Trophoblast cell (in vitro differentiated cells and primary cell): Measurements from ENCODE around the gene BMPER.
A peak's percentile ranks its signal among the peaks of the same experiment; 100 is the strongest.

ENCODE experiments used
- DNase-seq, 2 donors: peaks; one replicate each; pipeline ENCODE4 v3.0.0-alpha.2; 2016
- H2AFZ ChIP-seq: 2 replicates; pipeline ENCODE4 v1.6.1; 2013; ENCODE audit warnings: low read length, moderate library complexity, mild to moderate bottlenecking; ENCODE audit not compliant: insufficient read depth, poor library complexity
- H2AK5ac ChIP-seq: 2 replicates; pipeline ENCODE4 v1.6.1; 2013; ENCODE audit warnings: mild to moderate bottlenecking, low read length
- H2BK120ac ChIP-seq: 2 replicates; pipeline ENCODE4 v1.6.1; 2013; ENCODE audit warnings: low read length, mild to moderate bottlenecking, moderate library complexity; ENCODE audit not compliant: insufficient read depth, poor library complexity
- H2BK12ac ChIP-seq: 2 replicates; pipeline ENCODE4 v1.6.1; 2013; ENCODE audit warnings: mild to moderate bottlenecking, low read length, moderate library complexity
- H2BK5ac ChIP-seq: 2 replicates; pipeline ENCODE4 v1.6.1; 2013; ENCODE audit warnings: low read length, low read depth, moderate library complexity, mild to moderate bottlenecking; ENCODE audit not compliant: poor library complexity
- H3K14ac ChIP-seq: 2 replicates; pipeline ENCODE4 v1.6.1; 2013; ENCODE audit warnings: mild to moderate bottlenecking, low read length
- H3K18ac ChIP-seq: 2 replicates; pipeline ENCODE4 v1.6.1; 2013; ENCODE audit warnings: mild to moderate bottlenecking, low read length
- H3K23ac ChIP-seq: 2 replicates; pipeline ENCODE4 v1.6.1; 2013; ENCODE audit warnings: low read length
- H3K27ac ChIP-seq: 2 replicates; pipeline ENCODE4 v1.5.1; 2013; ENCODE audit warnings: low read depth, mild to moderate bottlenecking, inconsistent platforms, low read length, moderate library complexity
- H3K27me3 ChIP-seq: 2 replicates; pipeline ENCODE4 v1.6.1; 2013; ENCODE audit warnings: inconsistent platforms, mild to moderate bottlenecking, low read length, moderate library complexity; ENCODE audit not compliant: insufficient read depth
- H3K36me3 ChIP-seq, 2 experiments: 1 replicate in 1 of 2; 2 replicates in 1 of 2; pipeline ENCODE4 v1.6.1; 2013; ENCODE audit warnings: low read length in 2 of 2, mild to moderate bottlenecking in 2 of 2, moderate library complexity in 1 of 2; ENCODE audit not compliant: insufficient read depth in 2 of 2, control insufficient read depth in 1 of 2
- H3K4ac ChIP-seq: 2 replicates; pipeline ENCODE4 v1.6.1; 2013; ENCODE audit warnings: low read depth, mild to moderate bottlenecking, low read length, moderate library complexity
- H3K4me1 ChIP-seq, 2 experiments: 1 replicate in 1 of 2; 2 replicates in 1 of 2; pipeline ENCODE4 v1.6.1; 2013; ENCODE audit warnings: low read length in 2 of 2, mild to moderate bottlenecking in 2 of 2, moderate library complexity in 1 of 2; ENCODE audit not compliant: insufficient read depth in 2 of 2, control insufficient read depth in 1 of 2
- H3K4me2 ChIP-seq: 2 replicates; pipeline ENCODE4 v1.6.1; 2013; ENCODE audit warnings: inconsistent platforms, mild to moderate bottlenecking, low read length, moderate library complexity
- H3K4me3 ChIP-seq: 2 replicates; pipeline ENCODE4 v1.5.1; 2013; ENCODE audit warnings: mild to moderate bottlenecking, low read depth, low read length, inconsistent platforms
- H3K79me1 ChIP-seq: one replicate; pipeline ENCODE4 v1.6.1; 2013; ENCODE audit warnings: low read length
- H3K79me2 ChIP-seq: 2 replicates; pipeline ENCODE4 v1.6.1; 2013; ENCODE audit warnings: low read length, mild to moderate bottlenecking; ENCODE audit not compliant: control insufficient read depth, insufficient read depth, poor library complexity
- H3K9ac ChIP-seq: 2 replicates; pipeline ENCODE4 v1.6.1; 2013; ENCODE audit warnings: mild to moderate bottlenecking, low read length
- H3K9me3 ChIP-seq: 2 replicates; pipeline ENCODE4 v1.6.1; 2013; ENCODE audit warnings: low read depth, mild to moderate bottlenecking, control low read depth, inconsistent platforms, low read length; ENCODE audit not compliant: insufficient read depth
- H4K12ac ChIP-seq: 2 replicates; pipeline ENCODE4 v1.6.1; 2013; ENCODE audit warnings: low read depth, mild to moderate bottlenecking, low read length, moderate library complexity
- H4K8ac ChIP-seq: 2 replicates; pipeline ENCODE4 v1.6.1; 2013; ENCODE audit warnings: low read depth, mild to moderate bottlenecking, low read length, moderate library complexity
- H4K91ac ChIP-seq: one replicate; pipeline ENCODE4 v1.6.1; 2013; ENCODE audit warnings: low read depth, mild to moderate bottlenecking, low read length, moderate library complexity
- WGBS: extraction: QIAGEN DNeasy Blood & Tissue Kit; methylation state at CpG from one replicate; pipeline ENCODE4 v1.1.7; 2013; ENCODE audit warnings: missing lambda C conversion rate; ENCODE audit not compliant: insufficient read length, insufficient coverage; ENCODE audit errors: extremely low coverage; 5-methylcytosine and 5-hydroxymethylcytosine counted together

The BMPER gene

DNA sequence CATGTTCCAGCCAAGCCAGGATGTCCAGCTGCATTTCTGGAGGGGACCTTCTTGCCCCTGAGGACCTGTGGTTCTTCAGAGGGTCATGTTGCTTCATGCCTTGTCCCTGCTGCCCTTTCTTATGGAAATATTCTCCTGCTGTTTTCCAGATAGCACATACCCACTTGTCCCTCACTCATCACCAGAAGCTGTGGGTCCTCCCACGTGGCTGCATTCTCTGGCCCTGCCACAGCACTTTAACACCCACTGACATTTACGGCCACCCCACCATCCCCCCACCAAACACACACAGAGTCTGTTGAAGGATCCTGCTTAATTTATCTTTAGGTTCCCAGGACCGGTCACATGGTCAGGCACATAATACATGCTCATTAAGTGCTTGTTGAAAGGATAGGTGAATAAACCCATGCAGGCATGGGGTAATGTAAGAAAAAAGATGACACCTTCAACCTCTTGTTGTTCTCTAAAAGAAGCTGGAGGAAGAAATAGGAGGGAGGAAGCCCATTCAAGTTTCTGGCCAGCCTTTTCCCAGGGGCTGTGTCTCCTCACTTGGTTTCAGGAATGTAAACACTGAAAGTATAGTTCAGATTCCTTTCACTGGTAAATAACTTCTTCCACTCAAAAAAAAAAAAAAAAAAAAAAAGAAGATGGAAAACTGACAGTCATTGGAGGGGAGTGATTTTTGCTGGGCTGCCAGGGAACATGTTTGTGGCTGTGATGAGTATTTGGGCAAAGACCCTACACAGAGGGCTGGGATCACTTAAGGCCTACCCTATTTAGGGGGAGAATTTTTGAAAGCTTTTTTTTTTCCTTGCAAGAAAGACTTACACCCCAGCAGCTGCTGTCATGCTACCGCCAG is 19.8 kb upstream of the BMPER start:
- H3K4me1 ChIP-seq = peaks cover 14 to 26% of the 10 kb centered on the region in 2 experiments
- H4K12ac ChIP-seq = no peak overlapping the region
- no peak overlapping the region for H2AFZ ChIP-seq
- no peak for DNase-seq
- H3K9ac ChIP-seq = no peak overlapping the region
- no peak overlapping the region for H3K4me3 ChIP-seq
- H3K4me2 ChIP-seq = peak overlapping the region; percentile 14
- H3K4ac ChIP-seq = no peak overlapping the region
- peak overlapping the region; percentile 31 for H3K27ac ChIP-seq
- no peaks in the 10 kb centered on the region for H3K36me3 ChIP-seq
- no peak overlapping the region for H4K8ac ChIP-seq
- no peak overlapping the region for H2BK120ac ChIP-seq
- H3K9me3 ChIP-seq = no peaks in the 10 kb centered on the region
- no peak overlapping the region for H3K18ac ChIP-seq
- H3K14ac ChIP-seq = no peak overlapping the region
- no CpG with 5 or more reads among the region's 4 CpGs for WGBS
- H3K23ac ChIP-seq = no peak overlapping the region
- H2AK5ac ChIP-seq = no peak overlapping the region
- H3K79me1 ChIP-seq = peaks cover 3% of the 10 kb centered on the region
- H3K79me2 ChIP-seq = no peaks in the 10 kb centered on the region
- no peak overlapping the region for H4K91ac ChIP-seq
- H2BK12ac ChIP-seq = no peak overlapping the region
- H3K27me3 ChIP-seq = no peaks in the 10 kb centered on the region
- no peak overlapping the region for H2BK5ac ChIP-seq

DNA sequence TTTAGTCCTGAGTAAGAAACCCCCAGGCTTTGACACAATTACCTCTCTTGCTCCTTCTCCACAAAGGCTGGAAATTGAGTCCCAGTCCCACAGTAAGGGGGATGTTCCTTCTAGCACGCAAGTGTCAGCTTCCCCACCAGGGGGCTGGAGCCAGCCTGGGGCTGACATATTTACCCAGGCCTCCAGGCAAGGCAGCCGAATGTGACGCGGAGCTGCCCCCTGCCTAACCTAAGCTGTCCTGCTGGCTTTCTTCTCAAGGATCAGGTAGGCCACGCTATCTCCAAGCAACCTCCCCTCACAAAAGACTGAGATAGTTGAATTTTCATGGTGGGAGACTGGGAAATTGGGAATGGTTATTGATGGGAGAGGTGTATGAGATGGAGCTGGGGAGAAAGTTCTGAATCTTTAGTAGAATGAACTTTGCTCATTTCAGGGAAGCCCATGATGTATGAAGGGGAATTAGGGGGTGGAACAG is 19.2 kb upstream of the BMPER start:
- Histone ChIP-seq H2BK120ac (no peak overlapping the region), H4K91ac (no peak overlapping the region), H3K36me3 (no peaks in the 10 kb centered on the region), H3K4ac (no peak overlapping the region), H3K79me1 (peaks cover 3% of the 10 kb centered on the region), H3K18ac (no peak overlapping the region), H4K8ac (no peak overlapping the region), H3K9ac (no peak overlapping the region), H4K12ac (no peak overlapping the region), H3K4me2 (peak overlapping the region; percentile 14), H3K4me3 (no peak overlapping the region), H2AFZ (no peak overlapping the region), H3K27ac (peak overlapping the region; percentile 31), H3K23ac (no peak overlapping the region), H3K79me2 (no peaks in the 10 kb centered on the region), H2BK5ac (no peak overlapping the region), H3K9me3 (no peaks in the 10 kb centered on the region), H2BK12ac (no peak overlapping the region), H3K14ac (no peak overlapping the region), H2AK5ac (no peak overlapping the region), H3K27me3 (no peaks in the 10 kb centered on the region), H3K4me1 (peaks cover 14 to 26% of the 10 kb centered on the region in 2 experiments)
- WGBS = no CpG with 5 or more reads among the region's 5 CpGs
- DNase-seq = peak; percentile 31 to 32

DNA sequence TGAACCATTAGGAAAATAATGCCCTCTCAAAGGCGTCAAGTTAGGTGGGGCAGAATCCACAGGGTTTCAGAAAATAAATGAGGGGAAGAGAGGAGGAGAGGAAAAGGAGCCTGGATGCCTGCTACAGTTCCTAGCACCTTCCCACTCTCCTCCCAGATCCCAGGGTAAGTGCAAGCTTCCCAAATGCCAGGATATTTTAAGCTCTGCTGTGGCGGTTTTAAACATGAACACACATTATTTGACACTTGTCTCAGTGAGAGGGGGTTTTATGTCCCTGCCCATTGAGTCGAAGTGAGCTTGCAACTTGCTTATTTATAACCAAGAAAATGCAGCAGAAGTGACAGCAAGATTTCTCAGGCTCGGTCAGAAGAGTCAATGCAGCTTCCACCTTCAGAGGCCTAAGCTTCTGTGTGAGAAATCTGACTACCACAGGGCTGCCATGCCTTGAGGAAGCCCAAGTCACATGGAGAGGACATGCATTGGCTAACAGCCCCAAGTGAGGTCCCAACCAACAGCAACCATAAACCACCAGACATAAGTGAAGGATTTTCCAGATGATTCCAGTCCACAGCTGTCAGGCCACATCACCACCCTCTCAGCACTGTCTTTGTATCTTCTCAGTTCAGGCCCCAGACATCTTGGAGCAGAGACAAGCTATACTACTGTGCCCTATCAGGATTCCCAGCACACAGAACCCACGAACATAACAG is 17.9 kb upstream of the BMPER start:
- Histone ChIP-seq H2BK5ac (no peak overlapping the region), H3K27ac (no peak overlapping the region), H2AK5ac (no peak overlapping the region), H3K27me3 (no peaks in the 10 kb centered on the region), H3K9ac (no peak overlapping the region), H3K4me1 (peaks cover 14 to 26% of the 10 kb centered on the region in 2 experiments), H3K4ac (no peak overlapping the region), H3K36me3 (no peaks in the 10 kb centered on the region), H3K18ac (no peak overlapping the region), H3K9me3 (no peaks in the 10 kb centered on the region), H3K23ac (no peak overlapping the region), H3K4me3 (no peak overlapping the region), H3K79me1 (peaks cover 3% of the 10 kb centered on the region), H4K12ac (no peak overlapping the region), H4K8ac (no peak overlapping the region), H2BK12ac (peak overlapping the region; percentile 32), H2AFZ (no peak overlapping the region), H3K4me2 (no peak overlapping the region), H2BK120ac (peak overlapping the region; percentile 9), H4K91ac (no peak overlapping the region), H3K14ac (no peak overlapping the region), H3K79me2 (no peaks in the 10 kb centered on the region)
- no CpG with 5 or more reads among the region's 5 CpGs for WGBS
- no peak for DNase-seq

DNA sequence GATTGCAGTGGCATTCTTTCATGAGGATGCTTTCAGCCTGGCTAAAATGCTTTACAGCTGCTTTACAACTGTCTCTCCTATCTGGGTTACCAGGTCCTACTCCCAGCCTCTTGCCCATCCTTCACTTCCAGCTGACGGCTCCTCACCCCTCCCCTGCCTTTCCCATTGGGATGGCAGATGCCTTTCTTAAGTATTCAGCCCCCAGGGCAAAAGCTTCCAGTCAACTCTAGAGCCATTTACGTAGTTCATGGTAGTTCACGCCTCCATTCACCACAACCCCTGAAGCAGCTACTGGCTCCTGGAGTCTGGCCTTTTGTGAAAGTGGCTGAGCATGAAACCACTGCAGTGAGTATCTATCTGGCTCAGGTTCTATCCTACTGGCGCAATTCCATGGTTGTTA is 17.2 kb upstream of the BMPER start:
- no peak overlapping the region for H3K9ac ChIP-seq
- DNase-seq = peak; percentile 28 to 43

More for the DNA sequence above, 17.2 kb upstream of the BMPER start:
- H3K23ac ChIP-seq = no peak overlapping the region
- H3K79me1 ChIP-seq = peaks cover 3% of the 10 kb centered on the region
- H4K8ac ChIP-seq = no peak overlapping the region
- no peak overlapping the region for H3K27ac ChIP-seq
- no peak overlapping the region for H3K18ac ChIP-seq
- WGBS = no CpG with 5 or more reads among the region's 4 CpGs
- H3K4ac ChIP-seq = no peak overlapping the region
- H4K12ac ChIP-seq = no peak overlapping the region
- no peaks in the 10 kb centered on the region for H3K27me3 ChIP-seq
- H3K4me3 ChIP-seq = no peak overlapping the region
- H3K79me2 ChIP-seq = no peaks in the 10 kb centered on the region
- no peak overlapping the region for H2BK5ac ChIP-seq
- H2BK120ac ChIP-seq = no peak overlapping the region
- H4K91ac ChIP-seq = no peak overlapping the region
- no peaks in the 10 kb centered on the region for H3K9me3 ChIP-seq
- no peak overlapping the region for H2AFZ ChIP-seq
- no peak overlapping the region for H3K4me2 ChIP-seq
- no peak overlapping the region for H3K14ac ChIP-seq
- H2BK12ac ChIP-seq = no peak overlapping the region
- no peak overlapping the region for H2AK5ac ChIP-seq
- no peaks in the 10 kb centered on the region for H3K36me3 ChIP-seq
- H3K4me1 ChIP-seq = peaks cover 14 to 26% of the 10 kb centered on the region in 2 experiments
